HG02885 (cell line): ENCODE results near the gene MAN1B1.

Experiments
- ATAC-seq: cut with Tn5 transposase; IDR thresholded peaks from one replicate; pipeline ENCODE4 v1.9.1; 2021; ENCODE audit warnings: mild to moderate bottlenecking; ENCODE audit not compliant: unreplicated experiment, poor library complexity

MAN1B1 gene

DNA sequence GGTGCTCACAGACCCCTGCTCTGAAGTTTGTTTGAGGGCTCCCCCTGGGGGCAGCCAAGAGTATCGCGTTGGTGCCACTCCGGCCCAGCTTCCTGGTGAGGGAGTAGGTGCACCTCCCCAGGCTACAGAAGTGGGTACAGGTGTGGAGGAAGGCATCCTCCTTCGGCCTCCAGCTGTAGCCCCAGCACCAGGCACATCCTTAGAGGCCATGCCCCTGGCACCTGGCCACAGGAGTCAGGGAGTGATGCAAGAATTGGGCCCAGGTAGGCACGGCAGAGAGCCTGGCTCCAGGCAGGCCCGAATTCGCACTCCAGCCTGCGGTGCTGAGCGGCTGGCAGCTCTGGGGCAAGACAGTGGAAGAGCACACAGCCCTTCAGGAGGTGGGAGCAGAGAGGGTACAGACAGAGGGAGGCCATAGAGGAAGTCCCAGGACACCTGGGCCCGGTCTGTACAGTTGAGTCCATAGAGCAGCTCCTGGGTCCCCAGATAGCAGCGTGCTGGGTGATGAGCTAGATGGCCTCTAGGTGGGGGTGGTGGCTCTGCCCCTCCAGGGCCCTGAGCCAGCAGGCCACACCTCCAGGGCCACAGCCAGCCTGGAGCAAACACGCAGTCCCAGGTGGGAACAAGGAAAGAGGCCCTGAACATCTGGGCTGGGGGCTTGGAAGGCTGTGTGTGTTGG, 18.8 kb upstream of the MAN1B1 start:
- no peak for ATAC-seq

DNA sequence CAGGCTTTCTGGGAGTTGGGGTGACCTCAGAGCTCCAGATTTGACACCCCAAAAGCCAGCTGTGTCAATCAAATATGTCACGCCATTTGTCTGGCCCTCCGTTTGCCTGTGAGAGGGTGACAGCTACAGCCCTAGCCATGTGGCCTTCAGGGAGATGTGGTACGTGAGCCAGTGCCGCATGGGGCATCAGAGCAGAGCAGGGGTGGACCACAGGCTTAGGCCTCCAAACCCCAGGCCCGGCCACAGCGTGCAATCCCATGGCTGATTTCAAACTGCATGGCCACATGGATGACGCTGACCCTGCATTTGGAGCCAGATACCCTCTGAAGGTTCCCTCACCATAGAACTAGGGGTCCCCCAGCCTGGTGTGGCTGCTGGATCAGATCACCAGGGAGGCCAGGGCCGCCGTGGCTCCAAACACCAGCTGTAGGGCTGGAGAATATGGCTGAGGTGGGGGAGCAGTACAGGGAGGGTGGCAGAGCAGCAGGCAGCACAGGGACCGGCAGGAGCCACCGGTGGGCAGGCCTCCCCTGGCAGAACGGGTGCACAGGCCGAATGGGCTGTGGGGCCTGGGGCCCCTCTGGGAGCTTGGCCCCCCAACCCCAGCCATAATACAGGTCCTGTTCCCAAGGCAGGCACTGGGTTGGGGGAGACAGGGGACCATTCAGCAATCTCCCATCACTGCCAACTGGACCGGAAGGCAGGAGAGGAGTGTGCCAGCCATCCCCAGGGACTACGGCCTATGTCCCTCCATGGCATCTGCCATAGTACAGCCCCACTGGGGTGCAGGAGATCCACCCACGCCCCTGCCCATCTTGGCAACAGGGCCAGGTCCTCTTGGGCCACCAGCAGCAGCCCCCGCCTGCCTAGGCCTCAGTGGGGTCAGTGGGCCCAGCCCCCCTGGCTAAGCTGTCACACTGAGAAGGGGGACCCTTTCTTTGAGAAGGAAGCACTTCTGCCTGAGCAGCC, 18.0 kb upstream of the MAN1B1 start:
- ATAC-seq: no peak

DNA sequence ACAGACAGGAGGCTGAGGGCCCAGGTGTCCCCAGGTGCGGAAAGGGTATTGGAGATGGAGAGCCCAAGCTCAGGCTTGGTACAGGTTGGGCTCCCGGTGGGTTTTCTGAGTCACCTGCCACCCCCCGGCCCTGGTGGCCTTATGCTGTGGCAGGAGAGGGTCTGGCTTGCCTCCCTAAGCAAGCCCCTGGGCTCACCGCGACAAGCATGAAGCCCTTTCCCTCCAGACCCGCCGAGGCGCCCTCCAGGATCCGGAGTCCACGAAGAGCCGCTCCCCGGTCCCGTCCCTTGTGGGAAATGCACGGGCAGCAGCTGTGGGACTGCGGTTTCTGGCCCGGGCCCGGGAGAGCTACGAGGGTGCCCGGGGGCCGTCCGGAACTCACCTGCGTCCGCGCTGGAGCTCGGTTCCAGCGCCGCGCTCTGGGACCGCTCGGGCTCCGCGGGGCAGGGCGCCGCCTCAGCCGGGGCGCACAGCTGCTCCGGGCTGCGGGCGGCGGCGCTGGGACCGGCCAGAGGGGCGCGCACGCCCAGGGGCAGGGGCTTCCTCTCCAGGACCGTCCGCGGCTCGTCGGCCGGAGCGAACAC, 17.2 kb upstream of the MAN1B1 start:
- peak; percentile 13 for ATAC-seq

DNA sequence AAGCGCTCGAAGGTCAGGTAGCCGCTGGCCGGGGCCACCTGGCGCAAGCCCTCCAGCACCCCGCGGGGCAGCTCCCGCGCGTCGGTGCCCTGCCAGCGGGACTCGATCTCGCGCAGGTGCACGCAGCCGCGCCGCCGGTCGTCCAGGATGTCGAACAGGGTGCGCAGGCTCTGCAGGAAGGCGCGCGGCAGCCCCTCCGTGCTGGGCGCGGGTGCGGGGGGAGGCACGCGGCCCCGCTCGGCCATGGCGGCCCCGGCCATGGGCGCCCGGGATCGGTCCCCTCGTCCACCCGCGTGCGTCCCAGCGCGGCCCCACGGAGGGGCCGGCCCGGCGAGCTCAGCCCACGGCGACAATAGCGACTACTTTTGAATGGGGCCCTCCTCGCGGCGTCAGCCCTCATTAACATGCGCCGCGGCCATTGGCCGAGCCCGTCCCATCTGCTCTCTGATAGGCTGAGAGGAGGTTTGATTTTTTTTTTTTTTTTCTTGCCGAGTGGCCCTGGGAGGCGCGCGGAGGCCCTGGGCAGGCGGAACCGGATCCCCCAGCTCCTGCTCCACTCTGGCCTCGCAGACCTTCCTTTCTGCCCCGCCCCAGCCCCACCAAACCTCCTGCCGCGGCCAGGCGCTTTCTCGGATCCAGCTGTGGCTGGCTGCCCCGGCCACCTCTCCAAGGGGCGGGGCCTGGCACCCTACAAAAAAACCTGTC, 16.4 kb upstream of the MAN1B1 start, which contains the start of gene SAPCD2:
SAPCD2 (minus strand) TSS at position 357 of the 705 bp plus-strand sequence; CDS start at position 260, 97 bp downstream.
- peak; percentile 75 for ATAC-seq

DNA sequence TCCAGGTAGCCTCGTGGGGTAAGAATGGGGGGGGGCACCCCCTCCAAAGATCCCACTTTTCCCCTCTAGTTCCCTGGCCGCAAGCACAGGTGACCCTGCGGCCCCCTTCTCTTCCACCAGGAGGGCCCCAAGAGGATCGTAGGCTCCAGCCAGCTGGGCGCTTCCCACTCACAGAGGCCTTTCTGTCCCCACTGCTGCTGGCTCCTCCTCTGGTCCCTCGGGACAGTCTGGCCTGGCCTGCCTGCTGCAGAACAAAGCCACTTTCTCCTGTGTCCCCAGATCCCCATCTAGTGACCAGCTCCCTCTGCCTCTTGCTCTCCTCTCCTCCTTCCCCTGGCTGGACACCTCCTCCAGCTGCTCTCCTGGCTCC, 15.9 kb upstream of the MAN1B1 start:
- ATAC-seq: no peak

DNA sequence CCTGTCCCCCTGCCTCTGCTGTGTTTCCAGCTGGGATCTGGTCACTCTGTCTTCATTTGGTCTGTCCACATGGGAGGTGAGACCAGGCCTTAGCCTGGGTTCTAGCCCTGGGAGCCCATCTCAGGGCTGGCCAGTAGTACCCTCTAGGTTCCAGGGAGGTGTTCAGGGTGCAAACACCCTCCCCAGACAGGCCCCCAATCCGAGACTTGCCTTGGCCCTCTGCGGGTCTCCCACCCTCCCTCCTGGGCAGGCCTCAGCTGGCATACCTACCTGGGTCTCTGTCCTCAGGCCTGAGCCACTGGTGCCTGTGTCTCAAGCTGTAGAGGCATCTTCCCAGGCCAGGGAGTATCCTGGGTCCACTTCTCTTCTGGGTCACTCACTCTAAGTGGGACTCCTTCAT, 15.5 kb upstream of the MAN1B1 start:
- ATAC-seq: no peak

DNA sequence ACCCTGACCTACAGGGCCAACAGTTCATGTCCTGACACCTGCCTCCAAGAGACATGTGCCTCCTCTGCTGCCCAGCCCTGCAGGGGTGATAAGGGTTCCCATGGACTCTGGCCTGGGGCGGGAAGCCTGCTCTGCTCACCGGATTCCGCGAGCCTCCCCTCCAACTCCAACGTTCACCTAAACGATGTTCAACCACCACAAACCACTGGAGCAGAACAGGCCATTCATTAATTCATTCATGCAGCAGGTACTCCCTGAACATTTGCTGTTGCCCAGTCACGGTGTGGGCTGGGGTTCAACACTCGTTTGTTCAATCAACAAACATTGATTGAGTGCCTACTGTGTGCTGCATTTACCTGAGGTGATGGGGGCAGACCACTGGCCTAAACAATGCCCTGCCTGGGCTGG, 12.8 kb upstream of the MAN1B1 start:
- ATAC-seq: no peak

DNA sequence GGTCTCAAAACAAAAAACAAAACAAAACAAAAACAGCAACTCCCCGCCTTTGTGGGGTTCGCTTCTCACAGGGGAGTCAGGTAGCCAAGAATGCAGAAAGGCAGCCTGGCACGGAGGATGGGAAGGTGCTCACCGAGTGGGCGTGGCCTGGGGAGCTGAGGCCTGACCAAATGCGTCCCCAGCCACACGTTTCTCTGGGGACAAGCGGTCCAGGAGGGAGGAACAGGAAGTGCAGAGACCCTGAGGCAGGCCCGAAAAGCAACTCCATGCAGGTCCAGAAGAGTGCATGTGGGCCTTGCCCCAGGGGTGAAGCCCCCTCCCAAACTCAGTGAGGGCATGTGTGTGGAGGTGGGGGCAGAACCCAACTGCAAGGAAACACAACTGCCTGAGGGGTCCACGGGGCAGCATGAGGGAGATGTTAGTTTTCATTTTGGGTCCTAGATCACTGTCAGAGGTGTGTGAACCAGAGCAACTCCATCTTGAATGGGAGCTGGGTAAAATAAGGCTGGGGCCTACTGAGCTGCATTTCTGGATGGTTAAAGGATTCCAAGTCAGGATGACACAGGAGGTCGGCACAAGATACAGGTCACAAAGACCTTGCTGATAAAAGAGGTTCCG, 12.0 kb upstream of the MAN1B1 start:
- ATAC-seq: no peak

DNA sequence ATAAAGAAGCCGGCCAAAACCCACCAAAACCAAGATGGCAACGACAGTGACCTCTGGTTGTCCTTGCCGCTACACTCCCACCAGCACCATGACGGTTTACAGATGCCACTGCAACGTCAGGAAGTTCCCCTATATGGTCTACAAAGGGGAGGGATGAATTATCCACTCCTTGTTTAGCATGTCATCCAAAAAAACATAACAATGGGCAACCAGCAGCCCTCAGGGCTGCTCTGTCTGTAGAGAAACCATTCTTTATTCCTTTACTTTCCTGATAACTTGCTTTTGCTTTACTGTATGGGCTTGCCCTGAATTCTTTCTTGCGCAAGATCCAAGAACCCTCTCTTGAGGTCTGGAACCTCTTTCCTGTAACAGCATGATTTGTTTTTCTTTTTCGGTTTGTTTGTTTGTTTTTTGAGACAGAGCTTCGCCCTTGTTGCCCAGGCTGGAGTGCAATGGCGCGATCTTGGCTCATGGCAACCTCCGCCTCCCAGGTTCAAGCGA, 11.5 kb upstream of the MAN1B1 start:
- ATAC-seq: no peak

DNA sequence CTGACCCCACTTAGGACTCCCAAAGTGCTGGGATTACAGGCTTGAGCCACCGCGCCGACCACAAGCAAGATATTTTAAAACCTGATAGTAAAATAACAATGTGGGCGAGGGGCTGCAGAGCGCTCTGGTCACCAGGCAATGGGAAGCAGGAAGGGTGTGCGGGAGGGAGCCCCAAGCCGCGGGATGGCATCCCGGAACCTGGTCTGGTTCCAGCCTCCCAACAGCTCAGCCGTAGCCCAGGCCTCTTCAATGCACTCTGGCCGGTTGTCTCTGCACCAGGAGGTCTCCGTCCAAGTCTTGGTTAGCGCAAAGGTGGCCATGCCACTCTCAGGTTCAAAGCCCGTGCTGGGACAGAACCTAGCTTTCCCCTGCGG, 10.2 kb upstream of the MAN1B1 start:
- ATAC-seq: peak; percentile 1

DNA sequence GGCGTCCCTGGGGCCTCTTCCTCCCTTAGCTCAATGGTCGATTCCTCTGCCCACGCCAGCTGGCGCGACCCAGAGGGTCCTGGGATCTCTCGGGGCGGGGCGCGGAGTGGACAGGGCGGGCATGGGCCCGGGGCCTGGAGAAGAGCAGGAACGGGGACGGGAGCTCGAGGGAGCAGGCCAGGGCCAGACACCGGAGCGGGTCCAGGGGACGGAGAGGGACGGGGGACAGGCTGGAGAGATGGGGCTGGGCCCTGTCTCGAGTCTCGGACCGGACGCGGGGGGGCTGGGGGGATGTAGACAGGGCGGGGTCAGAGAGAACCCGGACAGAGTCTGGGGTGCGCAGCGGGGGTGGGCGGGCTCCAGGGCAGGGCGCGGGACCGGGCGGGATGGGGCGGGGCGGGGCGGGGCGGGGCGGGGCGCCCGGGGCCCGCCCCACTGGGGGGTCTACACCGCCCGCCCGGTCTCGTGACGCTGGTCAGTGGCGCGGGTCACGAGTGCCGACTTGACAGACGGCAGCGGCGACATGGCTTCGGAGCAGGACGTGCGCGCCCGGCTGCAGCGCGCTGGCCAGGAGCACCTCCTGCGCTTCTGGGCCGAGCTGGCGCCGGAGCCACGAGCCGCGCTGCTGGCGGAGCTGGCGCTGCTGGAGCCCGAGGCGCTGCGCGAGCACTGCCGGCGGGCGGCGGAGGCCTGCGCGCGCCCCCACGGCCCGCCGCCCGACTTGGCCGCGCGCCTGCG, 9.6 kb upstream of the MAN1B1 start, which contains the start of gene UAP1L1:
UAP1L1 (plus strand) TSS at position 508 of the 738 bp plus-strand sequence; CDS start at position 524, 16 bp downstream.
- ATAC-seq: peak; percentile 65

DNA sequence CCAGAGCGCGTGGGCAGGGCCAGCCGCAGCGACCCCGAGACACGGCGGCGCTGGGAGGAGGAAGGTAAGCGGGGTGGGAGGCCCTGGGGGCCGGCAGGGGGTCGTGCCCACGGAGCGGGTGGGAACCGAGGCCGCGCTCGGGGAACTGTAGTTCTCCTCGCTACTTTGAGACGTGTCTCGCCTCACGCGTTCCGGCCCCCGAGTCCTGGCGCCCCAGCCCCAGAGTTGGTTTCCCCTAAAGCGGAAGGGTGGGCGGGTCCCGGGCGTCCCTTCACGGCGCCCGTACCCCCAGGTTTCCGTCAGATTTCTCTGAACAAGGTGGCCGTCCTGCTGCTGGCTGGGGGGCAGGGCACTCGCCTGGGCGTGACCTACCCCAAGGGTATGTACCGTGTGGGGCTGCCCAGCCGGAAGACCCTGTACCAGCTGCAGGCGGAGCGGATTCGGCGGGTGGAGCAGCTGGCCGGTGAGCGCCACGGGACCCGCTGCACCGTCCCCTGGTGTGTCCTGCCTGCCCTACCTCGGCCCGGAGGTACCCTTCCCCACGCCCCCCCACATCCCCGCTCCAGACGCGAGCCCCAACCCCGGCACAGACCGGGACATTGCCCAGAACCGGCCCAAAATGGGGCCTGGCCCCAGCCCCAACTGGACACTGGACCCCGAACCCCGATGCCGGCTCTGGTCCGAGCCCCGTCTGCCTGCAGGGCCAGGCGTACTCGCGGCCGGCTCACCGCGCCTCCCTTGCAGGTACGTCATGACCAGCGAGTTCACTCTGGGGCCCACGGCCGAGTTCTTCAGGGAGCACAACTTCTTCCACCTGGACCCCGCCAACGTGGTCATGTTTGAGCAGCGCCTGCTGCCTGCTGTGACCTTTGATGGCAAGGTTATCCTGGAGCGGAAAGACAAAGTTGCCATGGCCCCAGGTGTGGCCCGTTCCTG, 8.8 kb upstream of the MAN1B1 start:
- peak; percentile 20 for ATAC-seq

DNA sequence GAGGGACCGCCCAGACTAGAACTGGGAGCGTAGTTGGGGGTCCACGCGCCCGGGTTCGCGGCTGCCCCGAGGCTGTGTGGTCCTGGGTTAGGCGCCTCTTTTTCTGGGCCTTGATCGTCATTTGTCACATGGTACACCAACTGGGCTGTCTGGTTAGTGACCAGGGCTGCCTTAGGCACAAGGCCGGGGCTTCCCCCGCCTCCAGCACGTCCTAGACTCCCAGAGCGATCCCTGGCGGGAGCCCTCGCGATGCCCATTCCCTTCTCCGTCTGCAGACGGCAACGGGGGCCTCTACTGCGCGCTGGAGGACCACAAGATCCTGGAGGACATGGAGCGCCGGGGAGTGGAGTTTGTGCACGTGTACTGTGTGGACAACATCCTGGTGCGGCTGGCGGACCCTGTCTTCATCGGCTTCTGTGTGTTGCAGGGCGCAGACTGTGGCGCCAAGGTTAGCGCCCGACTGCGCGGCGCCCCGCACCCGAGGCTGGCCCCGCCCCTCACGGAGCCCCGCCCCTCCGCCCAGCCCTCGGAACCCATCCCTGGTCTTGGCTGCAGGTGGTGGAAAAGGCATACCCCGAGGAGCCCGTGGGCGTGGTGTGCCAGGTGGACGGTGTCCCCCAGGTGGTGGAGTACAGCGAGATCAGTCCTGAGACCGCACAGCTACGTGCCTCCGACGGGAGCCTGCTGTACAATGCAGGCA, 7.9 kb upstream of the MAN1B1 start:
- no peak for ATAC-seq

DNA sequence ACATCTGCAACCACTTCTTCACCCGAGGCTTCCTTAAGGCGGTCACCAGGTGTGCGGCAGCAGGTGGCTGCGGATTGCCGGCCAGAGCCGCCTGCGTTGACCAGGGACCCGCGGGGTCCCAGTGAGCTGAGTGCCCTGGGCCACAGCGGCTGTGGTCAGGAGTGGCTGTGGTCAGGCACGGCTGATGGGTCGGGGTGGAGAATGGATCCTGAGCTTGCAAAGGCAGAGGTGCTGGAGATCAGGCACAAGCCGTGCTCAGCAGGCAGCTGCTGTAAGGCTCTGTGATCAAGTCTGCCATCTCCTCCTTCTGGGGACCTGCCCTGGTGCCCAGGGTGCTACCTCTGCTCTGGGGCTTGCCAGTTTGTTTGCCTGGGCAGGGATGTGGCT, 7.4 kb upstream of the MAN1B1 start:
- ATAC-seq: no peak

DNA sequence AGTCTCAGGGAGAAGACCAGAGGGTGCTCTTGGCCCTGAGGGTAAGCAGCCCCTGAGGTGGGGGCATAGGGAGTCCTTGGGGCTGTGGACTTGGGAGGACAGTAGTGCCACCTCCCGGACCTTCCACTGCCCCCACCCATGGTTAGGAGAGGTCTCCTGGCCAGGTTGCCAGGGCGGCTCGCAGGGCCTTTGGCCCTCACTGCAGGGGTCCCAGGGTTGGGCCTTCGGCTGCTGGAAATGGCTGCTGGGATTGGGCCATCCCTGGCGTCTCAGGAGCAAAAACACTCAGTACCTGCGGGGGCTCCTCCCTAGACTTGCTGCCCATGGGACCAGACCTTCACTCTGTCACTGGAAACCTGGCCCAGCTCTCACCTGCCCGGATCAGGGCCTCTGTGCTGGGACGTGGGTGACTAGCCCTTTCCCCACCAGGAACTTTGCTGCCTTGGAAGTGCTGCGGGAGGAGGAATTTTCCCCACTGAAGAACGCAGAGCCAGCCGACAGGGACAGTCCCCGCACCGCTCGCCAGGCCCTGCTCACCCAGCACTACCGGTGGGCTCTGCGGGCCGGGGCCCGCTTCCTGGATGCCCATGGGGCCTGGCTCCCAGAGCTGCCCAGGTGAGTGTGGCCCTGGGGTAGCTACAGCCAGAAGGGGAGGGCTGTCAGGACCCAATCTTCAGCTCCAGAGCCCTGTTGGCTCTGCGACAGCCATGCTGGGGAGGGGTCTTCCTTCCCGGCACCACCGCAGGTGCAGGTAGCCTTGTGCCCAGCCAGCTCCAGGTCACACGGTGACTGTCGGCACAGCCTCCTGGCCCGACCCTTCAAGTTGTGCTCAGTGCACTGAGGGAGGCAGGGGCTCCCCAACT, 6.3 kb upstream of the MAN1B1 start:
- ATAC-seq: no peak

DNA sequence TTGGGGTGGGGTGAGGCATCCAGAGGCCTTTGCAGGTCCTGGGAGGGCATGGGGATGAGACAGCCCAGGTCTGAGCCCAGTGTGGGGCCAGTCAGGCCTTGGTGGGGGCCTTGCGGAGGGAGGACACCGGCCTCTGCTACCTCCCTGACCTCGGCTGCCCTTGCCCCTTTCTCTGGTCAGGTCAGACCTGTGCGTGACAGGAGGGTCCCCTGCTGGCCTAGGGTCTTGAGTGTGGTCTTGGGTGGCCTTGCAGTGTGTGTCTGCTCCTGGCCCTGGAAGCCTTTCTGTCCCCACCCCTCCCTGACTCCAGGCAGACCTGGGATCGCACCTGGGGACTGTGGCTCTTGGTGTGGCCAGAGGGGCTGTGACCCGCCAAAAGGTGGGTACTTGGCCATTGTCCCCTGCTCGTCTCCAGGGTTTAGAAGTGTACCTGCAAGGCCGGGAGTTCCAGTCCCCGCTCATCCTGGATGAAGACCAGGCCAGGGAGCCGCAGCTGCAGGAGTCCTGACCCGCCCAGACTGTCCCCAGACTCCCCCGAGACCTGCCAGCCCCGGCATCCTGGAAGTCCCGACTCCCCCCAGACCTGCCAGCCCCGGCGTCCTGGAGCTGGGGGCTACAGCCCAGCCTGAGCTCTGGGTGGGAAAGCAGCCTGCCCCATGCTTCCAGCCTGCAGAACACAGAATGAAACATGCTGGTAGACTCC, 4.4 kb upstream of the MAN1B1 start:
- ATAC-seq: no peak
